NCI-H2029 treated with DMSO at 0.1 percent for 48 hours (cell line): ENCODE results near the gene ZBTB21.

ENCODE experiments used
- DNase-seq: peaks from one replicate; lab custom pipeline; 2025; lab: John Stamatoyannopoulos, UW

Gene ZBTB21

DNA sequence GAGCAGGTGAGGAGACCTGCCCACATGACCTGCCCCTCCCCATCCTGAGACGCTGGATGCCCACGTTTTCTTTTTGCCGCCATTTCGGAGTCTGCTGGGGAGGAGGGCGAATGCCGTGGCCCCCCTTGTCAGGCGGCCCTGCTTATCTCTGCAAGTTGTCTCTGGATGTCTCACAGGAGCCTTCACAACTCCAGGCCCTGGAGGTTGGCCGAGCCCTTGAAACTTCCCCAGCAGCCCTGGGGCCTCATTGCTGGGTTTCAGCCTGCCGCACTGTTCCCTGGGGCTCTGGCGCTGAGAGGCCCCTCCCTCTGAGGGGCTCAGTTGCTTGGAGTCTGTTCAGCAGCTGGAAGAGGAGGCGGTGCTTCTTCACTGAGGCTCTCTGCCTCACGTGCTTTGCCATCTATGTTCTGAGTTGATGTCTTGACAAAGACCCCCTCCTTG lies 29.8 kb upstream of the ZBTB21 start:
- no peak for DNase-seq

DNA sequence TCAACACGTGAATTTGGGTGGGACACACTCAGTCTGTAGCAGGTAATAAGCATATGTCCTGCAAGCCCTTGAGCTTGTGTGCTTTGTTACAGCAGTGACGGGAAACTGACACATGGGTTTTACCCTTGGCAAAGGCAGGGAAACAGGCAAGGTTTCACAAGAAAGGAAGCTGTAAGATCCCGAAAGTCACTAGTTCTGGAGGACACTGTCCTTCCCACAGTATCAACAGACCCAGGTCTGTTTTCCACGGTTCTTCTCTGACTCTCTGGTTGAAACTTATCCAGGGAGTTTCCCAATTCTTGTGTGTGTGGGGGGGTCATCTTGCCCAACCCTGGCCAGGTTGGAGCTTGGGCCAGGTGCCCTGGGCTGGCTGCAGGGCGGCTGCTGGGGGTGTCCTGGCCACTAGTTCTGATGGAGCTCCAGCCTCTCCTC lies 29.3 kb upstream of the ZBTB21 start:
- no peak for DNase-seq

DNA sequence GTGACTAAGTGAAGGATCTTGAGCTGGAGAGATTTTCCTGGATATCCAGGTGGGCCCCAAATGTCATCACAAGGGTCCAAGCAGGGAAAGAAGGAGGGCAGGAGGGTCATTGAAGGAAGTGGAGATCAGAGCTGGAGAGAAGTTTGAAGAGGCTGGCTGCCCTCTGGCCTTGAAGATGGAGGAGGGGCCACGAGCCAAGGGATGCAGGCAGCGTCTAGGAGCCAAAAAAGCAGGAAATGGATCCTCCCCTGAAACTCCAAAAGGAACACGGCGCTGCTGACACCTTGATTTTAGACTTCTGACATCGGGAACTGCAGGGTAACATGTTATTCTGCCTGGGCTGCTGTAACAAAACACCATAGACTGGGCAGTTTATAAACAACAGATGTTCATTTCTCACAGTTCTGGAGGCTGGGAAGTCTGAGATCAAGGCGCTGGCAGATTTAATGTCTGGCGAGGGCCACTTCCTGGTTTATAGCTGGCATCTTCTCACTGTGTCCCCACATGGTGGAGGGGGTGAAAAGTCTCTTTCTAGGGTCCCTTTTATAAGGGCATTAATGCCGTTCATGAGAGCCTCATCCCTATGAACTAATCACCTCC lies 28.8 kb upstream of the ZBTB21 start:
- no peak for DNase-seq

DNA sequence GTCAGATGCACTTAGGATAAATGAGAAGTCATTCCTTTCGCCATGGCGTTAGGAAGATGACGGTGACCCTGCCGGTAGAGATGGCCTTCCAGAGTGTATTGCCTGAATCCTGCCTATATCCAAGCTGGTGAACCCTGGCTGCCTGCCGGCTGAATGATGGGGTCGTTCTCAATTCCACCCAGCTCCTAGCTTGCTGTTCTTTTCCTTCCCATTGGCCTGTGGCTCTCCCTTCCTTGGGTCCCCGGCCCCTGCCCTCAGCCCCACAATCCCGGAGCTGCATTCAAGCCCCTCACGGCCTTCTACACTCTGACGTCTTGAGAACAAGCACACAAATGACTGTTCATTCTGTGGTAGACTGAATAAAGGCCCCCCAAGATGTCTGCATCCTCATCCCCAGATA lies 28.2 kb upstream of the ZBTB21 start:
- DNase-seq = no peak

DNA sequence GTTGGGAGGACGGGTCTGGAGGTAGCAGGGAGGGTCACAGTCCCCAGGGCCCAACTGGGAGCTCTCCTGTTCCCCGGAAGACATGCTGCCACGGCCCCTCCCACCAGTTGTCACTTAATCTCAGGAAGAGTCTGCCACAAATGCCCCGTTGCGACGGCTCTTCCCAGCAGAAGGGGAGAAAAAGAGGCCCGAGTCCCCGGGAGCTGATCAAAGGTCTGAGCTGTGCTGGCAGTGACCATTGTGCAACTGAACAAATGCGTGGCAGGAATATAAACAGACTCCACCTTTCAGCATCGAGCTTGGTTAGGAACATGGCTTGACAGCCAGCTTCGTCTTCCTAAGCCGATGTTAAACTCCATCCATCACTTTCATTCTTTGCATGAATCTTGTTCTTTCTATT lies 27.8 kb upstream of the ZBTB21 start:
- DNase-seq = no peak

DNA sequence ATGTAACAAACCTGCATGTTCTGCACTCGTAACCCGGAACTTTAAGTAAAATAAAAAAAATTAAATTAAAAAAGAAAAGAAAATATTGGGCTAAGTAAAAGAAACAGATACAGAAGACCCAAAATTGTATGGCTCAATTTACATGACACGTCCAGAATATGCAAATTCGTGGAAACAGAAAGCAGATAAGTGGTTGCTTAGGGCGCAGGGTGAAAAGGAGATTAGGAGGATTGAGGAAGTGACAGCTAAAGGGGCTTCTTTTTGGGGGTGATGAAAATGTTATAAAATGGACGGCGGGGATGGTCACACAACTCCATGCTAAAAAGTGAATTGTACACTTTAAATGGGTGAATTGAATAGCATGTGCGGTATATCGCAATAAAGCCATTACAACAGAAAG lies 27.4 kb upstream of the ZBTB21 start:
- no peak for DNase-seq

DNA sequence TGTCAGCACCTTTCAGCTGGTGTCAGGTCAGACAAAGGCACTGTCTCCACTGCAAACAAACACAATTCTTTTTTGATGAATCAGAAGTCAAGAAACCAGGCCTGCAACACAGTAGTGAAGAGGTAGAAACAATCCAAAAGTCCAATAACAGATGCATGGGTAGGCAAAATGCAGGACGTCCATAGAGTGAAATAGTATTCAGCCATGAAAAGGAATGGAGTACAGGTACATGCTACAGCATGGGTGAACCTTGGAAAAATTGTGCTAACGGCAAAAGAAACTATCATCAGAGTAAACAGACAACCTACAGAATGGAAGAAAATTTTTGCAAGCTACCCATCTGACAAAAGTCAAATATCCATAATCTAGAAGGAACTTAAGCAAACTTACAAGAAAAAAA lies 26.2 kb upstream of the ZBTB21 start:
- DNase-seq = no peak

DNA sequence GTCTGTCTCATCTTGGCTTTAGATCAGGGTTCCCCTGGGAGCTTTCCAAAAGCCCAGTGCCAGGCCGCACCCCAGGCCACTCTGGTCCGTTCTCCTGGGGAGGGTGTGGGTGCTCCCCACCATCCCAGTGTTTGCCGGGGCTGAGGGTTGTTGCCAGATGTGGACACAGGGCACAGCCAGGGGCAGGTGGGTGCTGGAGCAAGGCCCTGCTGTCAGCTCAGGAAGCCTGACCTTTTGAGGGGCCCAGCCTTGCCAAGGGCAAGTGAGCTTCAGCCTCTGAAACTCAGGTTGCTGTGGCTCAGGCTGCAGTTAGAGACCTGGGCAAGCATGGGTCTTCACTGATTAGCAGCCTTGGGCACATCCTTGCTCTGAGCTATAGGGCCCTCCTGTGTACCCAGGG lies 22.8 kb upstream of the ZBTB21 start:
- DNase-seq = no peak

DNA sequence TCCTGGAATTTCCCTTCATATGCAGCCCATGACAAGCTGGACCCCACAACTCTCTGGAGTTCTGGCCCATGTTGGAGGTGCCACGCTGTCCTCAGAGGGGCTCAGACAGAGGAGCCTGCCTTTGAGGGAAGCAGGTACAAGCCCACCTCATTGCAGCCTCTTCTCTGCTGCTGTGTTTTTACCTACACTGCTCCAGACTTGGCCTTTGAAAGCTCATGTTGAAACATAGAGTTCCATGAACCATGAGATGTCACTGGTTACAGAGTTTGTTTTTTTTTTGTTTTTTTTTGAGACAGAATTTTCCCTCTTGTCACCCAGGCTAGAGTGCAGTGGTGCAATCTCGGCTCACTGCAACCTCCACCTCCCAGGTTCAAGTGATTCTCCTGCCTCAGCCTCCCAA lies 22.1 kb upstream of the ZBTB21 start:
- no peak for DNase-seq

DNA sequence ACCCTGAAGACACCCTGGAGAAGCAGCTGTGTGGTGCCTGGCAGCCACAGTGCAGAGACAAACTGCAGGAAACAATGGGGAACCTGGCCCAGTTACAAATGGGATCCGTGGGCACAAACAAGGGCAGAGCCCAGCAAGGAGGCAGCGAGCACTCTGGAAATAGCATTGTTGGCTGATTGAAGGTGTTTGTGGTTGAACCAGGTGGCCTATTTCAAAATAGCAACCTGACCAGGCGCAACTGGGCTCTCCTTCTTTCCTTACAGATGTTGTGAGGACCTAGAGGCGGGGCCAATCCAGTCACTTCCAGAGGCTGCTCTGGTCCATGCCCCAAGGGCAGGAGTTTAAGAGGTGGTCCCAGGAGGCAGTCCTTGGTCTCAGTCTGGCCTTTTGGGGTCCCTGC lies 21.7 kb upstream of the ZBTB21 start:
- peak; percentile 55 for DNase-seq

DNA sequence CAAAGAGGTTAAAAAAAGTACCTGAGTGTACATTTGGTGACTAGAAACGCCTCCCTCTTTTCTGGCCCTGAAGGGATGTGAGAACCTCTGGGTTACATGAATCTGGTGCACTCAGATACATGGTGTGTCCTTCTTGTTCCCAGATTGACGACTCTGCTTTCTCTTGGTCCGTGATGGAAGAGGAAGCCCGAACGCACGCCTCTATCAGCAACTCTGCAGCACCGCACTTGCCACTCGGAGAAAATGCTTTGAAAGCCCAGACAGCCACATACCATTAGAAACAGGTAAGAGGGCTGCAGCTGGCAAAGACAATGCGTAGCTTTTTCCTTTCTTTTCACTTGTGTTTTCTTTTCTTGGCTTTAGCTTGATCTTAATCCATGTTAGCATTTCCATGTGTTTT lies 21.1 kb upstream of the ZBTB21 start:
- DNase-seq = no peak

DNA sequence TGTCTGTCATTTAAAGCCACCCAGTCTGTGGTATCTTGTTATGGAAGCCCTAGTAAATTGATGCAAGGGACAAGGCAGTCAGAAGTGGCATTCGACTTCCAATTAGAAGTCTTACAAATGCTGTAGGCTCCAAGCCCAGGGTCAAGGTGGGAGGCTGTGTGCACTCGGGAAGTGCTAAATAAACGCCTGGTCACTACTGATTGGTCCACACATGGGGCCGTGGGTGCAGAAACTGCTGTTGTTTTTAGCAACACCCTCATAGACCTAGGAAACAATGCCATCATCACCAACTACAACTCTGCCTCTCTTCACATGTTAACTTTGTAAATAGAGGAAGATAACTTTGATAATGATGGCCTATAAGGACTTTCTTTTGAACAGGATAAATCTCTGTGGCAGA lies 20.2 kb upstream of the ZBTB21 start:
- DNase-seq = no peak

DNA sequence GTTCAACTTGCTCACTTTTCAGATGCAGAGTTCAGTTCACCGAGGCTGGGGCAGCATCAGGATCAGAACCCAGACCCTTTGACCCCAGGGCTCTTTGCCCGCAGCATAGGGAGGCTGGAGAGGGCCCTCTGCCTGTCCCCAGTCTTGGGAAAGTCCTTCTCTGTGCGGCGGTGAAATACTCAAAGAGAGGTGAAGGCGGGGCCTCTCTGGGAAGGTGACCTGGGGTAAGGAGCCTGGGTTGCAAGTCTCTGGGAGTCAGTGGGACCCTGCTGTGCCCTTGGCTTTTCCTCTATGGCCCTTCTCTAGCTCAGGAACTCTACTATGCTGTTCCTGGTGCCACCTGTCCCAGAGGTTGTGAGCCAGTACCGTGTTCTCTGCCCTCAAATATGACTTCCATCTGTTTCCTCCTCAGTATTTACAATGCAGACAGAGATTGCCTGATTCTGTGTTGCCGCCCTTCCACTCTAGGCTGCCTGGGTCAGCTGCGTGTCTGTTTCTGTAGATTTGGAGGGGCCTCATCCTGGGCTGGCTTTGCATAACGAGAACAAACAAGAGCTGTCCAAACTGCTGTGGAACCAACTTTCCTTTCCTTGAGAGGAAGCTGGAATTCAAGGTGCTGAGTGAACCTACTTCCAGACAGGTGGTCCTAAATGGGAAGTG lies 18.7 kb upstream of the ZBTB21 start:
- no peak for DNase-seq

DNA sequence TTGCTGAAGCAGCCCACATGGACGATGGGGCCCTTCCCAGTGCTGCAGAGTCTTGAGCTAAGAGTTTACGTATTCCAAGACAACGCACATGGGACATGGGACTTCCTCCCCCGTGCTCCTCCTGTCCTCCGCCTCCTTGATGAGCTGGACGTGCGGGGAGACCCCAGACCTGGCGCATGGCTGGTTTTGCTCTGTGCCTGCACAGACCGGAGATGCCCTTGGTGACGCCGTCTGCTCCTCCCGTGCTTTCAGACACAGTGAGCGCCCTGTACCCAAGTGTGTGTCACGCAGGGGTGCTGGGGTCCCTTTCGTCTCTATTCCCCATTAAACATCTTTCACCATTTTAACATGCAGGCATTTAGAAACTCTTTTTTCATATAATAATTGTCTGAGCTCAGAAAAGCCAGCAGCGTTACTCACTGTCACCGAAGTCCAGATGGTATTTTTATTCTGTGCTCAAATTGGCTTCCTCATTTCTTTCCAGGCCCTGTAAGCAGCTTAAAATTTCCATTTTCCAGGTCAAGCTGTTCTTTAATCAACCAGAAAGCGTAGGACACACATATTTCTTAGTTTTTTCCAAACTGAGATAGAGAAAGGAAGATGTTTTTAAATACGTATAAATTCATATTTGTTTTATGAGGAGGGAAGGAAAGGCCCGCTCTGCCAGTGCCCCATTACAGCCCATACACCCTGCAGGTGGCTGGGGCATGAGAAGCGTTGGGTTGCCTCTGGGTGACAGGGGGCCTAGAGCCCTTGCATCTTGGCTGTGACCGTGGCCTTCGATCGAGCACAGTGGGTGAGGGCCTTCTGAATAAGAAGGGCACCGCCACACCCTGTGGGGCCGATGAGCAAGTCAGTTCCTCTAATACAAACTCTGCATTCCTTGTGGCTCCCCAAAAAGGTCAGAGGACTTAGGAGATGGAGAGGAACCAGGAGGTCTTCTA lies 17.9 kb upstream of the ZBTB21 start:
- DNase-seq = no peak

DNA sequence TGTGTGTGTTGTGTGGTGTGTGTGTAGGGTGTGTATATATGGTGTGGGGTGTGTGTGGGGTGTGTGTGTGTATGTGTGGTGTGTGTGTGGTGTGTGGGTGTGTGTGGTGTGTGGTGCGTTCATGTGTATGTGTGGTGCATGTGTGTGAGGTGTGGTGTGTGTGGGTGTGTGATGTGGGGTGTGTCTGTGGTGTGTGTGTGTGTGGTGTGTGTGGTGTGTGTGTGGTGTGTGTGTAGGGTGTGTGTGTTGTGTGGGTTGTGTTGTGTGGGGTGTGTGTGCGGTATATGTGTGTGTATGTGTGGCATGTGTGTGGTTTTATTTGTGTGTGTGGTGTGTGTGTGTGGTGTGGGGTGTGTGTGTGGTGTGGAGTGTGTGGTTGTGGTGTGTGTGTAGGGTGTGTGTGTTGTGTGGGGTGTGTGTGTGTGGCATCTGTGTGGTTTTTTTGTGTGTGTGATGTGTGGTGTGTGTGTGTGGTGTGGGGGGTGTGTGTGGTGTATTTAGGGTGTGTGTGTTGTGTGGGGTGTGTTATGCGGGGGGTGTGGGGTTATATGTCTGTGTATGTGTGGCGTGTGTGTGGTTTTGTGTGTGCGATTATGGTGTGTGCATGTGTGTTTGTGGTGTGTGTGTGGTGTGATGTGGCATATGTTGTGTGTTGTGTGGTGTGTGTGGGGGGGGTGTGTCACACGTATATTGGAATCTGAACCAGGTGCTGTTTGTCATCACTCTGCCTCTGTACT lies 17.1 kb upstream of the ZBTB21 start:
- DNase-seq = no peak

DNA sequence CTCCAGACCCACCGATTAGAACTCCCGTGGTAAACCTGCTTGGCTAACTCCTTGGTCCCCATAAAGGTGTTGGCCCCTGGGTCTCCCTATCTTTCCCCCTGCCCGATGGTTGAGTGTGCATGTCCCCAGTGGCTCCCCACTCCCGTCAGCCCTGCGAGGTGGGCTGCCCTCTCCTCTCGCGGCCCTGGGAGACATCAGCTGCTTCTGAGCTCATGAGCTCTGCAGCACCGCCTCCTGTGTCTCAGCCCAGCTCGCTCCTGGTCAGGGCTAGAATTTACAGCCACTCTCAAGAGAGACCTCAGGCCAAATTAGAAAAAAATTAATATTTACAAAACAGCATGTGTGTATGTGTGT lies 15.9 kb upstream of the ZBTB21 start:
- no peak for DNase-seq

DNA sequence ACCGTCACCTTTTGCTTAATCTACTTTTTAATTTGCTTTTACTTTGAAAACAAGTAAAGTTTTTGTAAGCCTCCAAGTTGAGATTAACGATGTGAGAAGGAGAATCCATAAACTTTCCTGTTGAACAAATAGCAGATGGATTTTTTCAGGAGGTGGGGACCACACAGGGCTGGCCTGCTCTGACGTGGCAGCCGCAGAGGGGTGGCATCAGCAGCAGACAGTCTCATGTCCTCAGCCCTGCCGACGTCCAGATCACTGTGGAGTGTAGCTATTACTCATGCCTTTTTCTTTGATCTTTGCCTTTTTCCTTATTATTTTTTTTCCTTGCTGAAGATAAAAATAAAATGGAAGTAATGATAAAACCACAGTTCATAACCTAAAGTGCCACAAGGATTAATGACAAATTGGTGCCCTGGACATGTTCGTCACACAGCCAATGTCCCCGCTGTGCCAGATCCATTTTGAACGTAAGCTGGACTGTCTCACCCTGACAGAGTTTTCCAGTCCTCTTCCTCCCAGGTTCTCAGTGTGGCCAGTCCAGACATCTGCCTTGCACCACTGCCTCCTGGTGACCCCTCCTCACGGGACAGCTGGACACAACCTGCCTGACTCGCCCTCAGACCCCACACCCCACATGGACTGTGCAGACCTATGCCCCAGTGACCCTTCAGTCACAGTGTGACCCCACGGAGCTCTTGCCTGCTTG lies 15.4 kb upstream of the ZBTB21 start:
- no peak for DNase-seq

DNA sequence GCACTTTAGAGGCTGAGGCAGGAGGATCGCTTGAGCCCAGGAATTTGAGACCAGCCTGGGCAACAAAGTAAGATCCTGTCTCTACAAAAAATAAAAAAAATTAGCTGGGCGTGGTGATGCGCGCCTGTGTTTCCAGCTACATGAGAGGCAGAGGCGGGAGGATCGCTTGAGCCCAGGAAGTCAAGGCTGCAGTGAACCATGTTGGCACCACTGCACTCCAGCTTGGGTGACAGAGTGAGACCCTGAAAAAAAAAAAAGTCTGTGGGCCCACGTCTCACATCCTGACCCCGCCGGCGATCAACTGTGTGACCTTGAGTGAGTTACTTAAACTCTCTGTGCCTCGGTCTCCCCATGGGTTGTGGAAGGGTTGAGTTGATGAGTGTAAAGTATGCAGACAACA lies 12.7 kb upstream of the ZBTB21 start:
- DNase-seq = no peak

DNA sequence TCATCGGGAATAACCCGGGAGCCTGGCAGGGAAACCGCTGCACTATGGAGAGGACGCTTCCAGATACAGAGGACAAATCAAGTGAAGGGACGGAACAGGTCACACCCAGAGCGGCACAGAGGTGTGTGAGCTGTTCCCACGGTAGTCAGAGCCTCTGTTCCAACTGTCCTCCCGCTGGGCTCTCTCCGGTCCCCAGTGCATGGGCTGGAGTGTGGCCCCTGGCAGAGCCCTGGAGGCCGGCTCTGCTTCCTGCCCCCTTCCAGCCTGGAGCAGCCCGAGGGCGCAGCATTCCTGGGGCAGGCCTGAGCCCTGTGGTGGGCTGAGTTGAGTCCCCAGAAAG lies 11.9 kb upstream of the ZBTB21 start:
- DNase-seq = no peak

DNA sequence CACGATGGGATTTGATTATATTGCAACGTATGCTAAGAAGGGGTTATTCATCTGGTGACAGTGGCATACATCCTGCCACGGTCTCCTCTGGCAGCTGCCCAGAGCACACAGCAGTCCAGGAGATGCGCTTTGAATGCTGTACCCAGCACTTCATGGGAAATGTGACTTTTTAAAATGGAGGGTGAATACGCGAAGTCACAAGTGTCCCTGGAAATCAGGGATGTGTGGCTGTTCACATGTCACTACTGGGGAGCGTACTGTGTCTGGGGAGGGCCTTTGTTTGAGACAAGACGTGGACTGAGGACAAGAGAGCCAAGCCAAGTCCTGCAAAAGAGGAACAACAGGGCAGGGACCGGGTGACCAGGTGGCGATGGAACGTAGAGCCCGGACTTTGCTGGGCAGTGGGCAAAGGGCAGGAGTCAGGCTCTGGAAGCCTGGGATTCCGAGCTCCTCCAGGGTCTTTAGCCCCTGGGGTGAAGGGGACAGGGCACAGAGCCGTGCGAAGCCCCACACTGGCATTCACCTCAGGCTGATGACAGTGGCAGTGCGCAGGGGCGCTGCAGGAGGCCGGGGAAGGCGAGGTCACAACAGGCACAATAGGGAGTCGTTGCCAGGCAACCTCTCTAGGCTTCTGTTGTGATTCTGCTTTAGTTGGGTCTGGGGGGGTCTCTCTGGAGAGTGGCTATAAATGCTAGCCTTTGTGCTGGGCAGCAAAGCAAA lies 11.4 kb upstream of the ZBTB21 start:
- DNase-seq = no peak

DNA sequence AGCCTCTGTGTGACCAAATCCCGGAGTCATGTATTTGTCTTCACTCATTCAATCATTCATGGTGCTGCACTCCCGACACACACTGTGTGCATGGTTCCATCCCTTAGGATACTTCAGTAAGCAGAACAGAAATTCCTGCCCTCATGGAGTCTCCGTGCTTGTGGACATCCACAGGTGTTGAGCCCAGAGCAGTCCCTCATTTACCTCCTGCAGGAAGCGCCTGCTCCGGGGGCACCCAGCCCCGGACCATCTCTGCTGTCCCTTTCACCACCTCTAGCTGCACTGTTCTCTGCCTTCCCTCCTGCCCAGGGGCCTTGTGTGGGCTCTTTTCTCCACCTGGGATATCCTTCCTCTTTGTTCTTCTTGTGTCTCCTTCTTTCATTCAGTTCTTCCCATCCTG lies 9.5 kb upstream of the ZBTB21 start:
- no peak for DNase-seq
